K562 (cell line): ENCODE measurements around the gene TMEM72. TPM values are rescaled to one million over a fixed set of nuclear protein-coding genes. Genes with fewer than 3 reads are reported as not detected.
A peak's percentile ranks its signal among the peaks of the same experiment; 100 is the strongest.

ENCODE experiments used
- CHD1 ChIP-seq: fragments of 200-600 bp; sonication (generic); IDR thresholded peaks from one replicate; pipeline ENCODE4 v1.6.1; 2012; ENCODE audit warnings: mild to moderate bottlenecking, moderate library complexity, low read length, inconsistent platforms
- EGR1 ChIP-seq: fragments of 450-650 bp; conservative IDR thresholded peaks from 2 replicates; pipeline ENCODE4 v1.6.1; 2017; ENCODE audit warnings: mild to moderate bottlenecking
- HDAC8 ChIP-seq: fragments of 450-650 bp; IDR thresholded peaks from 2 replicates; pipeline ENCODE4 v1.6.1; 2016; ENCODE audit warnings: mild to moderate bottlenecking, missing genetic modification characterization, moderate library complexity, missing compliant biosample characterization
- HMGN3 ChIP-seq: IDR thresholded peaks from 2 replicates; pipeline ENCODE4 v1.6.1; 2011; ENCODE audit warnings: borderline replicate concordance, low read depth, mild to moderate bottlenecking, mixed read lengths, low read length; ENCODE audit not compliant: insufficient read length; ENCODE audit errors: extremely low read depth
- KDM4B ChIP-seq, 2 experiments: fragments of 450-650 bp in 1 of 2; sonication (generic) in 1 of 2; IDR thresholded peaks; 2 replicates each; pipeline ENCODE4 v1.6.1; 2016 to 2017; ENCODE audit warnings: borderline replicate concordance in 2 of 2, antibody characterized with exemption in 1 of 2, low read depth in 1 of 2, mild to moderate bottlenecking in 1 of 2
- MBD1 ChIP-seq: fragments of 250-450 bp; sonication (Bioruptor Pico); IDR thresholded peaks from 2 replicates; pipeline ENCODE4 v1.8.0; 2022; ENCODE audit warnings: inconsistent platforms
- NR4A1 ChIP-seq, 2 experiments: fragments of 250-450 bp in 1 of 2; fragments of 450-650 bp in 1 of 2; sonication (Bioruptor Pico) in 1 of 2; IDR thresholded peaks; 2 replicates each; pipeline versions ENCODE4 v1.4.0 to v1.6.1; 2016 to 2020; ENCODE audit warnings: mild to moderate bottlenecking in 2 of 2, missing compliant biosample characterization in 1 of 2, missing genetic modification characterization in 1 of 2, moderate library complexity in 1 of 2
- OTX1 ChIP-seq: fragments of 450-650 bp; formaldehyde crosslinking; IDR thresholded peaks from 2 replicates; pipeline ENCODE4 v1.4.0; 2022; ENCODE audit warnings: mild to moderate bottlenecking
- RBFOX2 ChIP-seq: fragments of 200-400 bp; formaldehyde crosslinking; IDR thresholded peaks from 2 replicates; pipeline ENCODE4 v1.6.1; 2017; ENCODE audit warnings: low read depth, mild to moderate bottlenecking, low read length, moderate library complexity
- SIRT6 ChIP-seq: IDR thresholded peaks from one replicate; pipeline ENCODE4 v1.6.1; 2012; ENCODE audit warnings: low read depth, mild to moderate bottlenecking, control low read depth, inconsistent platforms, low read length, moderate library complexity
- SLC30A9 ChIP-seq: fragments of 250-450 bp; sonication (Bioruptor Pico); IDR thresholded peaks from 2 replicates; pipeline ENCODE4 v1.8.0; 2022; ENCODE audit warnings: mild to moderate bottlenecking, moderate library complexity
- SOX6 ChIP-seq: fragments of 450-650 bp; IDR thresholded peaks from 2 replicates; pipeline ENCODE4 v1.6.1; 2014; ENCODE audit warnings: mild to moderate bottlenecking
- TCF7 ChIP-seq: sonication (generic); IDR thresholded peaks from 2 replicates; pipeline ENCODE4 v1.6.1; 2016; ENCODE audit warnings: antibody characterized with exemption, borderline replicate concordance
- U2AF1 ChIP-seq: fragments of 200-400 bp; formaldehyde crosslinking; optimal IDR thresholded peaks from 2 replicates; pipeline ENCODE3; 2017; ENCODE audit warnings: mild to moderate bottlenecking, low read depth, low read length, moderate library complexity
- YBX1 ChIP-seq: fragments of 450-650 bp; IDR thresholded peaks from 2 replicates; pipeline ENCODE4 v1.7.1; 2016; ENCODE audit warnings: mild to moderate bottlenecking
- ZNF197 ChIP-seq: fragments of 200-800 bp; sonication (Bioruptor generic); IDR thresholded peaks from 2 replicates; pipeline ENCODE4 v1.6.1; 2016; ENCODE audit warnings: low read depth, missing genetic modification characterization, missing compliant biosample characterization
- ZNF407 ChIP-seq: fragments of 450-650 bp; IDR thresholded peaks from 2 replicates; pipeline ENCODE4 v1.6.1; 2016; ENCODE audit warnings: low read depth
- ZSCAN29 ChIP-seq: fragments of 450-650 bp; IDR thresholded peaks from 2 replicates; pipeline ENCODE4 v1.6.1; 2017
- polyA plus RNA-seq, 8 experiments: library from polyadenylated mRNA; depleted of rRNA in 4 of 8; stranded (reverse) in 5 of 8; unstranded in 3 of 8; fragments of >200 nt; fragmentation: Nextera tagmentation in 2 of 8; fragmentation: Illumina TruSeq in 1 of 8; extraction: Ambion mirVana in 2 of 8; extraction: Trizol in 1 of 8; gene quantifications; 2 replicates each; pipeline versions ENCODE4 v1.2.1 to v1.2.3, GENCODE V29; 2011 to 2014; ENCODE audit warnings: inconsistent platforms in 1 of 8, missing spikeins in 1 of 8
- total RNA-seq, 7 experiments: library from RNA; depleted of rRNA in 6 of 7; stranded (reverse); fragments of >200 nt in 6 of 7; fragmentation: Illumina TruSeq in 2 of 7; extraction: Trizol in 2 of 7; gene quantifications; 2 replicates each; pipeline versions ENCODE4 v1.2.1 to v1.2.3, GENCODE V29; 2011 to 2021; ENCODE audit warnings: low replicate concordance in 1 of 7

TMEM72 gene
- total and polyA plus RNA-seq, 9 of the 15 experiments (the other 6 are each of a cell fraction or from before 2014, with no cell fraction given) = not detected

- no peak for TF ChIP-seq MBD1 (CRISPR knock-in tag)
- no peak; the same call in 1 of the 2 replicates for TF ChIP-seq EGR1
- 0 out of 2 replicates have a peak, but pooled peaks have one; percentile 60 for TF ChIP-seq ZNF197 (CRISPR knock-in tag)
- no peak for TF ChIP-seq HDAC8 (tag)
- TF ChIP-seq ZSCAN29 = no peak
- no peak for TF ChIP-seq TCF7
- TF ChIP-seq NR4A1 (CRISPR knock-in tag; IDR thresholded peaks at IDR 0.05) = no peak
- TF ChIP-seq NR4A1 (tag; IDR thresholded peaks at IDR 0.05) = peak; percentile 18; the same call in 1 of the 2 replicates
- no peak for TF ChIP-seq SIRT6
- TF ChIP-seq U2AF1 = no peak
- TF ChIP-seq SLC30A9 (CRISPR knock-in tag) = no peak
- peak; percentile 85; the same call in 1 of the 2 replicates for TF ChIP-seq OTX1 (CRISPR knock-in tag)
- no peak for TF ChIP-seq RBFOX2
- no peak for TF ChIP-seq HMGN3
- peak; percentile 91 for TF ChIP-seq SOX6
- no peak for TF ChIP-seq ZNF407
- TF ChIP-seq YBX1 = no peak
- TF ChIP-seq CHD1 = no peak
- peak in 1 of 2 experiments; percentile 71; a peak in 1 of 4 replicates for TF ChIP-seq KDM4B (IDR thresholded peaks at IDR 0.05; ENCODE audit: borderline replicate concordance in 2 of 2, low read depth in 1 of 2)
Measured at GRCh38 chr10:44913350-44914081, 2.4 kb downstream of the TMEM72 start (continued).
